HG02943 (cell line): Measurements from ENCODE around the gene NTRK3.

Source experiments
- ATAC-seq: cut with Tn5 transposase; IDR thresholded peaks from one replicate; pipeline ENCODE4 v1.9.1; 2021; ENCODE audit warnings: mild to moderate bottlenecking, low read depth, moderate library complexity; ENCODE audit not compliant: unreplicated experiment

NTRK3 gene

GRCh38 chr15:88258093-88258641 is 1.6 kb upstream of the NTRK3 start:
- no peak for ATAC-seq

GRCh38 chr15:88257311-88258092 is 963 bp upstream of the NTRK3 start:
- no peak for ATAC-seq

- ATAC-seq = no peak
Observed at GRCh38 chr15:88255484-88256278, 858 bp downstream of the NTRK3 start.

GRCh38 chr15:88255087-88255483 is 1.5 kb downstream of the NTRK3 start:
- no peak for ATAC-seq

- no peak for ATAC-seq
Observed at GRCh38 chr15:88252441-88252840, 4.1 kb downstream of the NTRK3 start.

- no peak for ATAC-seq
Observed at GRCh38 chr15:88250826-88251225, 5.7 kb downstream of the NTRK3 start.

GRCh38 chr15:88249220-88249619 is 7.3 kb downstream of the NTRK3 start:
- ATAC-seq = no peak

GRCh38 chr15:88247914-88248313 is 8.6 kb downstream of the NTRK3 start:
- no peak for ATAC-seq

- no peak for ATAC-seq
Observed at GRCh38 chr15:88246666-88247446, 9.7 kb downstream of the NTRK3 start.

GRCh38 chr15:88246081-88246480 is 10.5 kb downstream of the NTRK3 start:
- ATAC-seq = no peak

- no peak for ATAC-seq
Observed at GRCh38 chr15:88243895-88244787, 12.4 kb downstream of the NTRK3 start.

GRCh38 chr15:88242586-88243555 is 13.7 kb downstream of the NTRK3 start:
- no peak for ATAC-seq

- ATAC-seq = no peak
Observed at GRCh38 chr15:88241461-88241860, 15.1 kb downstream of the NTRK3 start.

- ATAC-seq = no peak
Observed at GRCh38 chr15:88241060-88241459, 15.5 kb downstream of the NTRK3 start.

GRCh38 chr15:88239594-88239993 is 16.9 kb downstream of the NTRK3 start:
- no peak for ATAC-seq

GRCh38 chr15:88238618-88239430 is 17.7 kb downstream of the NTRK3 start:
- no peak for ATAC-seq

- ATAC-seq = no peak
Observed at GRCh38 chr15:88234711-88235110, 21.8 kb downstream of the NTRK3 start.

- no peak for ATAC-seq
Observed at GRCh38 chr15:88233921-88234320, 22.6 kb downstream of the NTRK3 start.
